Astrocyte of the cerebellum (primary cell): Measurements from ENCODE around the gene MOCOS.

Experiments
- DNase-seq: peaks from one replicate; pipeline ENCODE4 v3.0.0-alpha.2; 2011; ENCODE audit warnings: low read depth
- H3K4me3 ChIP-seq: 2 replicates; pipeline ENCODE4 v1.5.1; 2011; ENCODE audit warnings: mild to moderate bottlenecking, low read depth, low read length, moderate library complexity
- CTCF ChIP-seq: IDR thresholded peaks from 2 replicates; pipeline ENCODE4 v1.5.1; 2012; ENCODE audit warnings: low read length, low read depth, moderate library complexity, mild to moderate bottlenecking; ENCODE audit errors: missing control alignments
- in situ Hi-C: cut with HindIII; loops from 2 replicates; pipeline ENCODE4 v1.10.0; 2017; ENCODE audit warnings: low sequenced_read_pairs

Gene MOCOS

GRCh38 chr18:36284671-36285295, 97.5 kb downstream of the MOCOS start:
- DNase-seq: peak; percentile 66
- in situ Hi-C loops: no loop called here
- H3K4me3 ChIP-seq: no peak overlapping the region
- TF ChIP-seq CTCF: peak; percentile 77

- no peak for TF ChIP-seq CTCF
- in situ Hi-C loops: no loop called here
- DNase-seq: no peak
- H3K4me3 ChIP-seq: no peak overlapping the region
These were observed 100.4 kb downstream of the MOCOS start for GRCh38 chr18:36287653-36288052.

GRCh38 chr18:36288689-36289088, 101.4 kb downstream of the MOCOS start:
- no peak overlapping the region for H3K4me3 ChIP-seq
- DNase-seq: no peak
- in situ Hi-C loops: no loop called here
- no peak for TF ChIP-seq CTCF

- DNase-seq: no peak
- no peak overlapping the region for H3K4me3 ChIP-seq
- in situ Hi-C loops: no loop called here
- TF ChIP-seq CTCF: no peak
These were observed 106.7 kb downstream of the MOCOS start for GRCh38 chr18:36294031-36294430.

GRCh38 chr18:36295214-36295613, 107.9 kb downstream of the MOCOS start:
- H3K4me3 ChIP-seq: no peak overlapping the region
- in situ Hi-C loops: no loop called here
- no peak for TF ChIP-seq CTCF
- no peak for DNase-seq

- DNase-seq: no peak
- no peak overlapping the region for H3K4me3 ChIP-seq
- in situ Hi-C loops: no loop called here
- TF ChIP-seq CTCF: no peak
These were observed 108.6 kb downstream of the MOCOS start for GRCh38 chr18:36295880-36296301.
